ENCODE data around the gene PUS1. TPM values are rescaled to one million over a fixed set of nuclear protein-coding genes. Genes with fewer than 3 reads are reported as not detected.

Gene PUS1
- total RNA-seq, 1 donor from 2014 or later = 7.7 TPM

DNA sequence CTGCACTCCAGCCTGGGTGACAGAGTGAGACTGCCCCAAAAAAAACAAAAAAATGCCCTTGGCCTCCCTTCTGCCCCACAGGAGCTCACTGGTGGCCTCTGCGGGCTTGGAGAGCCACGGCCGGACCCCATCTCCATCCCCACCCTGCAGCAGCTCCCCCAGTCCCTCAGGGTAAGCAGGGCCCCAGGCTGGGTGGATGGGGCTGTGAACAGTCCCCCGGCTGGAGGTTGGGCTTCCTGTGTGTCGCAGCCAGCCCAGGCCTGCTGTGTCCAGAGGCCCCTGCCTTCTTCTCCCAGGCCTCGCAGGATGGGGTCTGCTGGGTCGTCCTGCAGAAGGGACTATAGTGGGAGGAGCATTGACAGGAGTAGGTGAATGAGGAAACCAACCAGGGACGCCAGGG lies 15.4 kb upstream of the PUS1 start:
- no peak for DNase-seq
- H3K4me1 ChIP-seq = peaks cover 40% of the 10 kb centered on the region
- TF ChIP-seq, protein P1, sequence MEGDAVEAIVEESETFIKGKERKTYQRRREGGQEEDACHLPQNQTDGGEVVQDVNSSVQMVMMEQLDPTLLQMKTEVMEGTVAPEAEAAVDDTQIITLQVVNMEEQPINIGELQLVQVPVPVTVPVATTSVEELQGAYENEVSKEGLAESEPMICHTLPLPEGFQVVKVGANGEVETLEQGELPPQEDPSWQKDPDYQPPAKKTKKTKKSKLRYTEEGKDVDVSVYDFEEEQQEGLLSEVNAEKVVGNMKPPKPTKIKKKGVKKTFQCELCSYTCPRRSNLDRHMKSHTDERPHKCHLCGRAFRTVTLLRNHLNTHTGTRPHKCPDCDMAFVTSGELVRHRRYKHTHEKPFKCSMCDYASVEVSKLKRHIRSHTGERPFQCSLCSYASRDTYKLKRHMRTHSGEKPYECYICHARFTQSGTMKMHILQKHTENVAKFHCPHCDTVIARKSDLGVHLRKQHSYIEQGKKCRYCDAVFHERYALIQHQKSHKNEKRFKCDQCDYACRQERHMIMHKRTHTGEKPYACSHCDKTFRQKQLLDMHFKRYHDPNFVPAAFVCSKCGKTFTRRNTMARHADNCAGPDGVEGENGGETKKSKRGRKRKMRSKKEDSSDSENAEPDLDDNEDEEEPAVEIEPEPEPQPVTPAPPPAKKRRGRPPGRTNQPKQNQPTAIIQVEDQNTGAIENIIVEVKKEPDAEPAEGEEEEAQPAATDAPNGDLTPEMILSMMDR (IDR thresholded peaks at IDR 0.05; ENCODE audit: borderline replicate concordance) = no peak
- no peaks in the 10 kb centered on the region for H3K27me3 ChIP-seq (ENCODE audit: low read depth)
- no peak overlapping the region for H3K4me3 ChIP-seq
- H3K36me3 ChIP-seq = peaks cover 82% of the 10 kb centered on the region
- no peak overlapping the region for H3K27ac ChIP-seq (replicated peaks)
- intact Hi-C loops (cut with micrococcal nuclease) = no loop called here
- H3K9me3 ChIP-seq (replicated peaks) = no peaks in the 10 kb centered on the region

DNA sequence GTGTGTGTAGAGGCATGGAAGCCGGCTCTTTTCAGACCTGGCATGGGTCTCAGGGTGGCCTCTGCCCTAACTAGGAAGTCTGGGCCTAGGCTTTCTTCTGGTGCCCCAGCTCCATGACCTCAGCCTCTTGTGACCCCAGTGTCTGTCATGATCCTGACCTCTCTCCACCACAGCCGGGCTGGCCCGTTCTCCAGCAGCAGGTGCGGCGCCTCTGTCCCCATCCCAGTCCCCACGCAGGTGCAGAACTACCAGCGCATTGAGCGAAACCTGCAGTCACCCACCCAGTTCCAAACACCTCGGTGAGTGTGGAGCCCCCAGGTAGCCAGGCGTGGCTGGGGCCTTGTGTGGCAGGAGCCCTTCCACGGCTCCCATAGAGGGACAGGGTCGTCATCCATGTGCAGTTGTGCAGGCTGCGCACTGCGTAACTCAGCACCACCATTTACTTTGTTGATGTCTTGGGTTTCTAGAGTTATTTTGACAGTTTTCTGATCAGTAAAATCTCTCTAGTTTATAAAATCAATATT lies 14.8 kb upstream of the PUS1 start:
- H3K4me1 ChIP-seq = peaks cover 40% of the 10 kb centered on the region
- DNase-seq = no peak
- H3K4me3 ChIP-seq = no peak overlapping the region
- H3K27ac ChIP-seq (replicated peaks) = no peak overlapping the region
- H3K27me3 ChIP-seq (ENCODE audit: low read depth) = no peaks in the 10 kb centered on the region
- H3K9me3 ChIP-seq (replicated peaks) = no peaks in the 10 kb centered on the region
- peaks cover 80% of the 10 kb centered on the region for H3K36me3 ChIP-seq
- TF ChIP-seq, protein P1 (IDR thresholded peaks at IDR 0.05; ENCODE audit: borderline replicate concordance) = no peak
- intact Hi-C loops (cut with micrococcal nuclease) = no loop called here

DNA sequence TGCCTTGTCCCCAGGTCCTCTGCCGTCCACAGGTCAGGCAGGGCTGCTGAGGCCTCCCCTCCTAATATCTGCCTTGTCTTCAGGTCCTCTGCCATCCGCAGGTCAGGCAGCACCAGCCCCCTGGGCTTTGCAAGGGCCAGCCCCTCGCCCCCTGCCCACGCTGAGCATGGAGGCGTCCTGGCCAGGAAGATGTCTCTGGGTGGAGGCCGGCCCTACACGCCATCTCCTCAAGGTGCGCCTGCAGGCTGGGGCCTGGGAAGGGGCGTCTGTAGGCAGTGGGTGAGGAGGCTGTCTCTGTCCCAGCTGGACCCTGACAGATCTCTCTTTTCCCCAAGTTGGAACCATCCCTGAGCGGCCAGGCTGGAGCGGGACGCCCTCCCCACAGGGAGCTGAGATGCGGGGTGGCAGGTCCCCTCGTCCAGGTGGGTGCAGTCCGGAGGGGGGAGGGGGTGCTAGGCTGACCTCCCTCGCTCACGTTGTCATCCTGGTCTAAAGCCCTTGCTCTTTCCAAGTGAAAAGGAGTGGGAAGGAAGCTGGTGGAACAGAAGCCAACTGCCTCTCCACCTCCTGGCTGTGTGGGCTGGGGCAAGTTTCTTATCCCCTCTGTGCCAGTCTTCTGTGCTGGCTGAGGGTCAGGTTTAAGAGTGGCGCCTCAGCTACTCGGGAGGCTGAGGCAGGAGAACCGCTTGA lies 13.9 kb upstream of the PUS1 start:
- Histone ChIP-seq H3K4me1 (peaks cover 42% of the 10 kb centered on the region), H3K36me3 (peaks cover 80% of the 10 kb centered on the region), H3K4me3 (no peak overlapping the region), H3K9me3 (replicated peaks) (no peaks in the 10 kb centered on the region), H3K27ac (replicated peaks) (no peak overlapping the region), H3K27me3 (ENCODE audit: low read depth) (no peaks in the 10 kb centered on the region)
- DNase-seq = no peak
- intact Hi-C loops (cut with micrococcal nuclease) = no loop called here
- TF ChIP-seq, protein P1 (IDR thresholded peaks at IDR 0.05; ENCODE audit: borderline replicate concordance) = no peak

DNA sequence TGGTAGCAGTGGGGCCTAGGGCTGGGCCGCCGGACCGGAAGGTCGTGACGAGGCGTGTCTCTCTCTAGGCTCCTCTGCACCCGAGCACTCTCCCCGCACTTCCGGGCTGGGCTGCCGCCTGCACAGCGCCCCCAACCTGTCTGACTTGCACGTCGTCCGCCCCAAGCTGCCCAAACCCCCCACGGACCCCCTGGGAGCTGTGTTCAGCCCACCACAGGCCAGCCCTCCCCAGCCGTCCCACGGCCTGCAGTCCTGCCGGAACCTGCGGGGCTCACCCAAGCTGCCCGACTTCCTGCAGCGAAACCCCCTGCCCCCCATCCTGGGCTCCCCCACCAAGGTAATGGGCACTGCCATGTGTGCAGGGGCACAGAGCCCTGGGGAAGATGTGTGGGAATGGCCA lies 13.3 kb upstream of the PUS1 start:
- intact Hi-C loops (cut with micrococcal nuclease) = no loop called here
- H3K4me3 ChIP-seq = no peak overlapping the region
- no peak overlapping the region for H3K27ac ChIP-seq (replicated peaks)
- DNase-seq = no peak
- H3K4me1 ChIP-seq = peaks cover 44% of the 10 kb centered on the region
- no peaks in the 10 kb centered on the region for H3K9me3 ChIP-seq (replicated peaks)
- no peaks in the 10 kb centered on the region for H3K27me3 ChIP-seq (ENCODE audit: low read depth)
- TF ChIP-seq, protein P1 (IDR thresholded peaks at IDR 0.05; ENCODE audit: borderline replicate concordance) = no peak
- peaks cover 80% of the 10 kb centered on the region for H3K36me3 ChIP-seq

DNA sequence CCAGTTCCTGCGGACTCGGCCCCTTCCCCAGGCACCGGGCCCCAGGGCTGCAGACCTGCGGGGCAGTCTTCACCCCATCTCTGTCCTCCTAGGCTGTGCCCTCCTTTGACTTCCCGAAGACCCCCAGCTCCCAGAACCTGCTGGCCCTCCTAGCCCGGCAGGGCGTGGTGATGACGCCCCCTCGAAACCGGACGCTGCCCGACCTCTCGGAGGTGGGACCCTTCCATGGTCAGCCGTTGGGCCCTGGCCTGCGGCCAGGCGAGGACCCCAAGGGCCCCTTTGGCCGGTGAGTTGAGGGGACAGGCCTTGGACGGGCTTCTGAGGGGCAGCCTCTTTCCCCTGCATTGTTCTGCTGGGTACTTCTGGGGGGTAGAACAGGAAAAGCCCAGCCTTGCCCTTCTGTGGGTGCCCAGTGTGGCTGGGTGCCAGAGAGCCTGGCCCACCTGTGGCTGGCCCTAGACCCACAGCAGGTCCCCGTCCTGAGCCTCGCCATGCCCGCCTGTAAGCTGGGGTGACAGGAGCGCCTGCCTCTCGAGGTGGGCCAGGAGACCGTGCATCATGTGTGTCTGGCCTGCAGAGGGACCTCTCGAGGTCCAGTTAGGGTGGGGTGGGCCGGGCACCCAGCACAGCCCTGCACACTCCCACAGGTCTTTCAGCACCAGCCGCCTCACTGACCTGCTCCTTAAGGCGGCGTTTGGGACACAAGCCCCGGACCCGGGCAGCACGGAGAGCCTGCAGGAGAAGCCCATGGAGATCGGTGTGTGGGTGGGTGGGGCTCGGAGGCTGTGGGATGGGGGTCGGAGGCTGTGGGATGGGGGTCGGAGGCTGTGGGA lies 12.6 kb upstream of the PUS1 start:
- no peak for DNase-seq
- peaks cover 80% of the 10 kb centered on the region for H3K36me3 ChIP-seq
- H3K4me1 ChIP-seq = peaks cover 44% of the 10 kb centered on the region
- no peak overlapping the region for H3K27ac ChIP-seq (replicated peaks)
- H3K9me3 ChIP-seq (replicated peaks) = no peaks in the 10 kb centered on the region
- intact Hi-C loops (cut with micrococcal nuclease) = no loop called here
- TF ChIP-seq, protein P1 (IDR thresholded peaks at IDR 0.05; ENCODE audit: borderline replicate concordance) = no peak
- H3K4me3 ChIP-seq = no peak overlapping the region
- no peaks in the 10 kb centered on the region for H3K27me3 ChIP-seq (ENCODE audit: low read depth)

Data from left ventricle myocardium inferior (tissue), 1 donor.